ENCODE results near the gene MRPS25.

- TF ChIP-seq, protein P1, sequence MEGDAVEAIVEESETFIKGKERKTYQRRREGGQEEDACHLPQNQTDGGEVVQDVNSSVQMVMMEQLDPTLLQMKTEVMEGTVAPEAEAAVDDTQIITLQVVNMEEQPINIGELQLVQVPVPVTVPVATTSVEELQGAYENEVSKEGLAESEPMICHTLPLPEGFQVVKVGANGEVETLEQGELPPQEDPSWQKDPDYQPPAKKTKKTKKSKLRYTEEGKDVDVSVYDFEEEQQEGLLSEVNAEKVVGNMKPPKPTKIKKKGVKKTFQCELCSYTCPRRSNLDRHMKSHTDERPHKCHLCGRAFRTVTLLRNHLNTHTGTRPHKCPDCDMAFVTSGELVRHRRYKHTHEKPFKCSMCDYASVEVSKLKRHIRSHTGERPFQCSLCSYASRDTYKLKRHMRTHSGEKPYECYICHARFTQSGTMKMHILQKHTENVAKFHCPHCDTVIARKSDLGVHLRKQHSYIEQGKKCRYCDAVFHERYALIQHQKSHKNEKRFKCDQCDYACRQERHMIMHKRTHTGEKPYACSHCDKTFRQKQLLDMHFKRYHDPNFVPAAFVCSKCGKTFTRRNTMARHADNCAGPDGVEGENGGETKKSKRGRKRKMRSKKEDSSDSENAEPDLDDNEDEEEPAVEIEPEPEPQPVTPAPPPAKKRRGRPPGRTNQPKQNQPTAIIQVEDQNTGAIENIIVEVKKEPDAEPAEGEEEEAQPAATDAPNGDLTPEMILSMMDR (conservative IDR thresholded peaks at IDR 0.05; ENCODE audit: low read depth in 2 of 2) = no peak
- TF ChIP-seq CREB1 (CRISPR knock-in tag; IDR thresholded peaks at IDR 0.05; ENCODE audit: low read depth) (no peak), ZNF114 (CRISPR knock-in tag; IDR thresholded peaks at IDR 0.05) (no peak), POLR2AphosphoS5 (IDR thresholded peaks at IDR 0.05; ENCODE audit: low read depth) (no peak), REST (IDR thresholded peaks at IDR 0.05; ENCODE audit: unreplicated experiment) (no peak), EZH2 (IDR thresholded peaks at IDR 0.05; ENCODE audit: low read depth, unreplicated experiment) (no peak), EZH2phosphoT487 (IDR thresholded peaks at IDR 0.05; ENCODE audit: unreplicated experiment) (no peak), JUNB (IDR thresholded peaks at IDR 0.05; ENCODE audit: unreplicated experiment) (no peak), NANOG (IDR thresholded peaks at IDR 0.05; ENCODE audit: borderline replicate concordance) (no peak), ZNF331 (CRISPR knock-in tag; IDR thresholded peaks at IDR 0.05; ENCODE audit: low read depth) (no peak), STAT1 (IDR thresholded peaks at IDR 0.05; ENCODE audit: unreplicated experiment) (no peak)
- TF ChIP-seq, protein P2, sequence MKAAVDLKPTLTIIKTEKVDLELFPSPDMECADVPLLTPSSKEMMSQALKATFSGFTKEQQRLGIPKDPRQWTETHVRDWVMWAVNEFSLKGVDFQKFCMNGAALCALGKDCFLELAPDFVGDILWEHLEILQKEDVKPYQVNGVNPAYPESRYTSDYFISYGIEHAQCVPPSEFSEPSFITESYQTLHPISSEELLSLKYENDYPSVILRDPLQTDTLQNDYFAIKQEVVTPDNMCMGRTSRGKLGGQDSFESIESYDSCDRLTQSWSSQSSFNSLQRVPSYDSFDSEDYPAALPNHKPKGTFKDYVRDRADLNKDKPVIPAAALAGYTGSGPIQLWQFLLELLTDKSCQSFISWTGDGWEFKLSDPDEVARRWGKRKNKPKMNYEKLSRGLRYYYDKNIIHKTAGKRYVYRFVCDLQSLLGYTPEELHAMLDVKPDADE (IDR thresholded peaks at IDR 0.05) = no peak
Measured at GRCh38 chr3:15007681-15008141, 57.4 kb downstream of the MRPS25 start.

Measured in GM23338 (cell line).